ENCODE data around the gene CPNE9.
"Not testable (repeated sequence)": the region's sequence is repeated elsewhere in the genome, so short reads cannot be mapped to it uniquely, and the experiment has no call there.

The CPNE9 gene

GRCh38 chr3:9746330-9746729 lies 42.7 kb downstream of the CPNE9 start:
- no peak for DNase-seq (ENCODE audit: low read depth)

- no peak for DNase-seq (ENCODE audit: low read depth)
Measured at GRCh38 chr3:9747267-9747666, 43.6 kb downstream of the CPNE9 start.

GRCh38 chr3:9748031-9748430 lies 44.4 kb downstream of the CPNE9 start:
- DNase-seq (ENCODE audit: low read depth): no peak

- no peak for DNase-seq (ENCODE audit: low read depth)
Measured at GRCh38 chr3:9749296-9749644, 45.6 kb downstream of the CPNE9 start.

GRCh38 chr3:9749645-9750555 lies 46.3 kb downstream of the CPNE9 start, which contains the start of gene OGG1:
TSS of gene OGG1 (plus strand) at chr3:9749952. CDS start at chr3:9750287, 335 bp downstream.
- peak; percentile 90 for DNase-seq (ENCODE audit: low read depth)

- no peak for DNase-seq (ENCODE audit: low read depth)
Measured at GRCh38 chr3:9750556-9751411, 47.2 kb downstream of the CPNE9 start.

- DNase-seq (ENCODE audit: low read depth): no peak
Measured at GRCh38 chr3:9754678-9755077, 51.0 kb downstream of the CPNE9 start.

GRCh38 chr3:9757427-9757826 lies 53.8 kb downstream of the CPNE9 start:
- DNase-seq (ENCODE audit: low read depth): no peak

- no peak for DNase-seq (ENCODE audit: low read depth)
Measured at GRCh38 chr3:9760779-9761505, 57.3 kb downstream of the CPNE9 start.

- DNase-seq (ENCODE audit: low read depth): no peak
Measured at GRCh38 chr3:9761919-9762318, 58.3 kb downstream of the CPNE9 start.

- DNase-seq (ENCODE audit: low read depth): no peak
Measured at GRCh38 chr3:9762871-9763270, 59.2 kb downstream of the CPNE9 start.

GRCh38 chr3:9765865-9766264 lies 62.2 kb downstream of the CPNE9 start:
- no peak for DNase-seq (ENCODE audit: low read depth)

GRCh38 chr3:9767418-9767817 lies 63.8 kb downstream of the CPNE9 start:
- no peak for DNase-seq (ENCODE audit: low read depth)

GRCh38 chr3:9768141-9768775 lies 64.6 kb downstream of the CPNE9 start:
- no peak for DNase-seq (ENCODE audit: low read depth)

GRCh38 chr3:9769012-9769411 lies 65.4 kb downstream of the CPNE9 start:
- DNase-seq (ENCODE audit: low read depth): no peak

GRCh38 chr3:9769426-9770275 lies 66.0 kb downstream of the CPNE9 start, which contains the start of gene CAMK1:
TSS of gene CAMK1 (minus strand) at chr3:9769947. CDS start at chr3:9767749, 2,198 bp downstream.
- DNase-seq (ENCODE audit: low read depth): peak; percentile 36

GRCh38 chr3:9770276-9770812 lies 66.7 kb downstream of the CPNE9 start:
- no peak for DNase-seq (ENCODE audit: low read depth)

- not testable (repeated sequence) for DNase-seq (ENCODE audit: low read depth)
Measured at GRCh38 chr3:9771007-9771406, 67.4 kb downstream of the CPNE9 start.

- DNase-seq (ENCODE audit: low read depth): no peak
Measured at GRCh38 chr3:9776896-9777693, 73.5 kb downstream of the CPNE9 start.

GRCh38 chr3:9777694-9778021 lies 74.0 kb downstream of the CPNE9 start:
- no peak for DNase-seq (ENCODE audit: low read depth)

Measured in T follicular helper cell (primary cell).